HG02885 (cell line): Measurements from ENCODE around the gene RBMS1.

Experiments used
- ATAC-seq: cut with Tn5 transposase; IDR thresholded peaks from one replicate; pipeline ENCODE4 v1.9.1; 2021; ENCODE audit warnings: mild to moderate bottlenecking; ENCODE audit not compliant: unreplicated experiment, poor library complexity

Gene RBMS1

GRCh38 chr2:160319700-160320099, 173.9 kb downstream of the RBMS1 start:
- ATAC-seq = no peak

- ATAC-seq = no peak
These were observed 175.4 kb downstream of the RBMS1 start for GRCh38 chr2:160318218-160318617.

GRCh38 chr2:160317181-160318099, 176.2 kb downstream of the RBMS1 start:
- no peak for ATAC-seq

GRCh38 chr2:160315337-160315736, 178.3 kb downstream of the RBMS1 start:
- ATAC-seq = no peak

GRCh38 chr2:160310118-160310828, 183.3 kb downstream of the RBMS1 start:
- ATAC-seq = no peak

GRCh38 chr2:160309585-160309984, 184.0 kb downstream of the RBMS1 start:
- ATAC-seq = no peak

GRCh38 chr2:160308915-160309314, 184.7 kb downstream of the RBMS1 start:
- ATAC-seq = no peak

GRCh38 chr2:160308476-160308875, 185.1 kb downstream of the RBMS1 start:
- ATAC-seq = no peak

- no peak for ATAC-seq
These were observed 186.6 kb downstream of the RBMS1 start for GRCh38 chr2:160306985-160307384.

- ATAC-seq = no peak
These were observed 188.4 kb downstream of the RBMS1 start for GRCh38 chr2:160305081-160305750.

- no peak for ATAC-seq
These were observed 190.1 kb downstream of the RBMS1 start for GRCh38 chr2:160303527-160303926.

GRCh38 chr2:160303076-160303475, 190.5 kb downstream of the RBMS1 start:
- ATAC-seq = no peak

- ATAC-seq = no peak
These were observed 192.2 kb downstream of the RBMS1 start for GRCh38 chr2:160301420-160301819.

GRCh38 chr2:160300203-160300602, 193.4 kb downstream of the RBMS1 start:
- no peak for ATAC-seq

GRCh38 chr2:160299540-160299939, 194.1 kb downstream of the RBMS1 start:
- ATAC-seq = no peak

- ATAC-seq = no peak
These were observed 194.6 kb downstream of the RBMS1 start for GRCh38 chr2:160298960-160299359.

GRCh38 chr2:160295519-160296207, 197.9 kb downstream of the RBMS1 start:
- no peak for ATAC-seq

GRCh38 chr2:160294889-160295288, 198.7 kb downstream of the RBMS1 start:
- no peak for ATAC-seq

- peak; percentile 62 for ATAC-seq
These were observed 199.2 kb downstream of the RBMS1 start for GRCh38 chr2:160294339-160294803.

- no peak for ATAC-seq
These were observed 200.1 kb downstream of the RBMS1 start for GRCh38 chr2:160293391-160294091.
